CD4-positive, alpha-beta T cell treated with Interleukin-21 for 1 hour (primary cell): ENCODE data around the gene HECA.
"Not testable (repeated sequence)": the region's sequence is repeated elsewhere in the genome, so short reads cannot be mapped to it uniquely, and the experiment has no call there.

Source experiments
- DNase-seq: peaks from one replicate; pipeline ENCODE4 v3.0.0-alpha.2; 2020

The HECA gene

DNA sequence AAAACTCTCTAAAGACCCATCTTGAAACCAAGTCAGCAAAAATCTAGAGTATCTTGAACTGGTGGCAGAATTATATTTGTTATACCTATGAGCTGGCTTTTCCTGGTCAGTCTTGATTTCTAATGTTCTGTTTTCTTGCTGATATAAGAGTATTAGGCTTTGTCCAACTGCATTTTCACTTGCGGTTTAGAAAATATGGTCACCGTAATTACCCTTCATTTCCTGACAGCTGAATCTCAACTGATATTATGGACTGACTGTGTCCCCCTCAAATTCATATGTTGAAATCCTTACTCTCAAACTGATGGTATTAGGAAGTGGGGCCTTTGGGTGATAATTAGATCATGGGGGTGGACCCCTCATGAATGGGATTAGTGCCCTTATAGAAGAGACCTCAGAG is 84.9 kb downstream of the HECA start:
- DNase-seq = no peak

DNA sequence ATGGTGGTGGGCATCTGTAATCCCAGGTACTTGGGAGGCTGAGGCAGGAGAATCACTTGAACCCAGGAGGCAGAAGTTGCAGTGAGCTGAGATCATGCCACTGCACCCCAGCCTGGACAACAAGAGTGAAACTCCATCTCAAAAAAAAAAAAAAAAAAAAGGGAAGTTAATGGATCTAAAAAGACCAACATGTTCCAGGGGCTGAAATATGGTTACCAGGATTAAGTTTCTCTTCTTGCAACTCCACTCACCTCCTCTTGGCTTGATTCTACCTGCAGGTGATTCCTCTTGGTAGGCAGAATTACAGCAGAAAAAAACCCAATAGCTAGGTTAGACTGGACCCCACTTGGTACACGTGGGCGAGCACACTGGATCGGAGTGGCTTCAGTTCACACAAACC is 93.5 kb downstream of the HECA start:
- DNase-seq = not testable (repeated sequence)
